Measurements from ENCODE around the gene NCR3LG1. TPM values are rescaled to one million over a fixed set of nuclear protein-coding genes. Genes with fewer than 3 reads are reported as not detected.

The NCR3LG1 gene
- total and polyA plus RNA-seq, 2 of the 4 experiments (the other 2 are of a cell fraction): 1.7 to 4.1 TPM

GRCh38 chr11:17379383-17380180 lies 28.0 kb downstream of the NCR3LG1 start (continued):
- TF ChIP-seq MXI1 (IDR thresholded peaks at IDR 0.05; ENCODE audit: borderline replicate concordance, low read depth, low read length): no peak

GRCh38 chr11:17381156-17381555 lies 29.6 kb downstream of the NCR3LG1 start:
- peak overlapping the region; percentile 14; the same call in 1 of the 2 replicates for H4K91ac ChIP-seq (ENCODE audit: insufficient read depth, low read depth, low read length)
- no peak overlapping the region; the same call in 2 of the 3 replicates for H2BK15ac ChIP-seq (ENCODE audit: low read depth, low read length)
- H3K56ac ChIP-seq (ENCODE audit: extremely low read depth, insufficient read depth, low read length): no peak overlapping the region
- in situ Hi-C loops (cut with MboI; ENCODE audit: low sequenced_read_pairs) (loop anchor here (5.0 kb wide), 1 partner anchor 121 kb away; no protein-coding TSS in a partner anchor), dilution Hi-C loops (cut with HindIII; ENCODE audit: low sequenced_read_pairs, unreplicated experiment) (no loop called here), intact Hi-C loops (cut with micrococcal nuclease) (no loop called here)
- DNase-seq (peak; percentile 62), ATAC-seq (ENCODE audit: low read depth) (peak; percentile 22)
- peaks cover 22% of the 10 kb centered on the region for H3K9me1 ChIP-seq (ENCODE audit: insufficient read depth, low read length)
- H3K4me2 ChIP-seq (ENCODE audit: low read depth, low read length): peak overlapping the region; percentile 56; the same call in 1 of the 2 replicates
- H3K36me3 ChIP-seq (ENCODE audit: control insufficient read depth, insufficient read depth, low read length): no peaks in the 10 kb centered on the region
- no peak overlapping the region for H3K27ac ChIP-seq (ENCODE audit: insufficient read depth, low read length)
- no peaks in the 10 kb centered on the region for H3K79me1 ChIP-seq (ENCODE audit: low read depth in 1 of 2, low read length in 2 of 2)
- CTCF ChIA-PET: no interaction called here
- no peak overlapping the region for H3K9ac ChIP-seq (ENCODE audit: low read depth, low read length)
- H3K23ac ChIP-seq (ENCODE audit: low read depth, low read length): 0 out of 2 replicates have a peak overlapping the region, but pooled peaks have one; percentile 45
- H2BK120ac ChIP-seq (ENCODE audit: low read depth, low read length): peak overlapping the region; percentile 51
- peak overlapping the region; percentile 39; the same call in 1 of the 2 replicates for H2BK20ac ChIP-seq (ENCODE audit: low read depth, low read length)
- H3K27me3 ChIP-seq (ENCODE audit: control insufficient read depth, insufficient read depth, low read length): no peaks in the 10 kb centered on the region
- peak overlapping the region; percentile 75 for H2BK5ac ChIP-seq (ENCODE audit: low read depth, low read length, poor library complexity, severe bottlenecking)
- POLR2A ChIA-PET (ENCODE audit: unreplicated experiment): no interaction called here
- H3K9me3 ChIP-seq (ENCODE audit: control insufficient read depth, insufficient read depth, low read length): no peaks in the 10 kb centered on the region
- peak overlapping the region; percentile 64 for H3K4ac ChIP-seq (ENCODE audit: low read depth, low read length)
- no peak overlapping the region; the same call in 1 of the 2 replicates for H2AK5ac ChIP-seq (ENCODE audit: low read depth, low read length)
- H3K14ac ChIP-seq (replicated peaks; ENCODE audit: low read depth, low read length): peak overlapping the region; percentile 64
- peak overlapping the region; percentile 88 for H2AFZ ChIP-seq (replicated peaks; ENCODE audit: low read length, poor library complexity)
- no peak overlapping the region for H3K4me3 ChIP-seq (ENCODE audit: insufficient read depth, low read depth, low read length)
- peak overlapping the region in 1 of 2 experiments; percentile 72; a peak in 2 of 4 replicates for H4K8ac ChIP-seq (ENCODE audit: low read depth in 2 of 2, low read length in 2 of 2)
- peak overlapping the region; percentile 21; the same call in 1 of the 2 replicates for H3K18ac ChIP-seq (ENCODE audit: low read depth, low read length)
- no TSS peak for BruUV-seq (replicated peaks)
- no CpG with 5 or more reads among the region's 4 CpGs for WGBS, 2 experiments (ENCODE audit: extremely low coverage in 2 of 2, insufficient read length in 1 of 2)
- no peak for TF ChIP-seq SMC3 (IDR thresholded peaks at IDR 0.05; ENCODE audit: low read depth, low read length)
- TF ChIP-seq ELK1 (IDR thresholded peaks at IDR 0.05; ENCODE audit: borderline replicate concordance, low read depth, low read length): no peak
- no peak for TF ChIP-seq MXI1 (IDR thresholded peaks at IDR 0.05; ENCODE audit: borderline replicate concordance, low read depth, low read length)
- no peaks in the 10 kb centered on the region for H4K20me1 ChIP-seq (ENCODE audit: insufficient read depth, low read length)
- peak overlapping the region; percentile 17 for H2AK9ac ChIP-seq (replicated peaks; ENCODE audit: low read depth, low read length, poor library complexity)
- peaks cover 11% of the 10 kb centered on the region for H3K4me1 ChIP-seq (ENCODE audit: control insufficient read depth, insufficient read depth, low read length)
- peak overlapping the region; percentile 65; the same call in 1 of the 2 replicates for H4K5ac ChIP-seq (ENCODE audit: low read depth, low read length)
